HG02970 (cell line): ENCODE results near the gene JUP.

ENCODE experiments used
- ATAC-seq: cut with Tn5 transposase; IDR thresholded peaks from one replicate; pipeline ENCODE4 v1.9.1; 2021; ENCODE audit warnings: mild to moderate bottlenecking, moderate library complexity, moderate number of reproducible peaks; ENCODE audit not compliant: unreplicated experiment, low FRiP score

Gene JUP

GRCh38 chr17:41762841-41763240 is 23.7 kb downstream of the JUP start:
- ATAC-seq, result no peak

- no peak for ATAC-seq
These were observed 24.1 kb downstream of the JUP start for GRCh38 chr17:41762391-41762790.

GRCh38 chr17:41760878-41761277 is 25.6 kb downstream of the JUP start:
- no peak for ATAC-seq

GRCh38 chr17:41758601-41759000 is 27.9 kb downstream of the JUP start:
- ATAC-seq, result no peak

GRCh38 chr17:41754066-41754465 is 32.4 kb downstream of the JUP start:
- no peak for ATAC-seq

GRCh38 chr17:41751288-41751687 is 35.2 kb downstream of the JUP start:
- ATAC-seq, result no peak

- no peak for ATAC-seq
These were observed 35.6 kb downstream of the JUP start for GRCh38 chr17:41750862-41751261.

- no peak for ATAC-seq
These were observed 38.2 kb downstream of the JUP start for GRCh38 chr17:41748275-41748674.

- no peak for ATAC-seq
These were observed 44.8 kb downstream of the JUP start for GRCh38 chr17:41741709-41742108.

GRCh38 chr17:41740506-41740905 is 46.0 kb downstream of the JUP start:
- ATAC-seq, result no peak

- ATAC-seq, result no peak
These were observed 46.7 kb downstream of the JUP start for GRCh38 chr17:41739661-41740352.

GRCh38 chr17:41738801-41739112 is 47.8 kb downstream of the JUP start:
- no peak for ATAC-seq

- ATAC-seq, result no peak
These were observed 48.3 kb downstream of the JUP start for GRCh38 chr17:41738077-41738800.

GRCh38 chr17:41737680-41738023 is 48.9 kb downstream of the JUP start:
- ATAC-seq, result no peak

- ATAC-seq, result no peak
These were observed 49.4 kb downstream of the JUP start for GRCh38 chr17:41736983-41737679.

- no peak for ATAC-seq
These were observed 50.8 kb downstream of the JUP start for GRCh38 chr17:41735744-41736143.

GRCh38 chr17:41734949-41735313 is 51.6 kb downstream of the JUP start:
- no peak for ATAC-seq

- ATAC-seq, result no peak
These were observed 52.2 kb downstream of the JUP start, which contains the start of gene HAP1 for GRCh38 chr17:41734139-41734948. HAP1 (minus strand) TSS chr17:41734643; CDS start chr17:41734634, 9 bp downstream.

- no peak for ATAC-seq
These were observed 53.0 kb downstream of the JUP start for GRCh38 chr17:41733348-41734138.

GRCh38 chr17:41731836-41732235 is 54.7 kb downstream of the JUP start:
- ATAC-seq, result no peak
